K562 (cell line): ENCODE data around the gene CCDC167. TPM values are rescaled to one million over a fixed set of nuclear protein-coding genes. Genes with fewer than 3 reads are reported as not detected.

ENCODE experiments used
- ATAC-seq: fragments of 200-7000 bp; cut with Tn5 transposase; 3 replicates; pipeline ENCODE4 v1.9.1; 2020; ENCODE audit warnings: moderate library complexity
- BruUV-seq: library from RNA; stranded (reverse); fragments of 400-500 nt; replicated peaks from 2 replicates; lab custom pipeline; 2021; lab: Mats Ljungman, UMichigan
- CTCF ChIA-PET: fragments of 300-600 bp; formaldehyde crosslinking; extraction: SDS; loops from one replicate; lab custom pipeline; 2021; ENCODE audit warnings: low intra/inter-chr PET ratio; lab: Yijun Ruan, JAX
- POLR2A ChIA-PET: fragments of 300-600, 350-650 bp; sonication (Branson Sonifier 250); formaldehyde crosslinking; extraction: SDS; loops from one replicate; lab custom pipeline; 2021; ENCODE audit warnings: antibody characterized with exemption, inconsistent platforms; lab: Yijun Ruan, JAX
- DNase-seq, 4 experiments: peaks; one replicate each; pipeline versions ENCODE4 v3.0.0 to v3.0.0-alpha.2; 2011 to 2018; ENCODE audit warnings: low spot score in 3 of 4, mixed read lengths in 3 of 4; ENCODE audit errors: extremely low read depth in 1 of 4
- FAIRE-seq: peaks from 2 replicates; lab custom pipeline; 2011; peaks lifted over from hg19 to GRCh38; lab: Jason Lieb, UNC
- H2AFZ ChIP-seq: 2 replicates; pipeline ENCODE4 v1.6.0; 2011; ENCODE audit warnings: low read depth, low read length, control low read depth, inconsistent platforms
- H3K27ac ChIP-seq: fragments of 200-600 bp; 3 replicates; pipeline ENCODE4 v1.8.0; 2011; ENCODE audit warnings: low read depth, mild to moderate bottlenecking, control low read depth, inconsistent platforms, low read length, moderate library complexity, mixed read lengths; ENCODE audit errors: extremely low read depth
- H3K27me3 ChIP-seq, 2 experiments: fragments of 300-600 bp in 1 of 2; 2 replicates in 1 of 2; 3 replicates in 1 of 2; pipeline versions ENCODE4 v1.6.0 to v1.8.0; 2011; ENCODE audit warnings: inconsistent platforms in 2 of 2, low read length in 2 of 2, mild to moderate bottlenecking in 1 of 2, mixed read lengths in 1 of 2, moderate library complexity in 1 of 2; ENCODE audit not compliant: control insufficient read depth in 2 of 2, insufficient read depth in 2 of 2
- H3K36me3 ChIP-seq: fragments of 300-600 bp; 3 replicates; pipeline ENCODE4 v1.8.0; 2011; ENCODE audit warnings: mild to moderate bottlenecking, low read length, inconsistent platforms; ENCODE audit not compliant: control insufficient read depth, insufficient read depth
- H3K4me1 ChIP-seq, 2 experiments: fragments of 200-600 bp in 1 of 2; replicated peaks in 1 of 2; 2 replicates in 1 of 2; 3 replicates in 1 of 2; pipeline versions ENCODE4 v1.5.1 to v1.8.0; 2011; ENCODE audit warnings: inconsistent platforms in 2 of 2, low read length in 2 of 2, mild to moderate bottlenecking in 1 of 2, mixed read lengths in 1 of 2, moderate library complexity in 1 of 2; ENCODE audit not compliant: control insufficient read depth in 2 of 2, insufficient read depth in 2 of 2
- H3K4me2 ChIP-seq: 2 replicates; pipeline ENCODE4 v1.6.1; 2011; ENCODE audit warnings: low read length, control low read depth, inconsistent platforms, mixed read lengths; ENCODE audit not compliant: insufficient read depth
- H3K4me3 ChIP-seq: fragments of 200-600 bp; sonication (generic), shearing (Covaris generic); 2 replicates; pipeline ENCODE4 v1.5.1; 2016; ENCODE audit warnings: control low read depth, inconsistent platforms
- H3K79me2 ChIP-seq: fragments of 200-600 bp; 3 replicates; pipeline ENCODE4 v1.8.0; 2011; ENCODE audit warnings: low read length, inconsistent platforms; ENCODE audit not compliant: control insufficient read depth, insufficient read depth
- H3K9ac ChIP-seq, 2 experiments: 2 replicates each; pipeline versions ENCODE4 v1.6.0 to v1.6.1; 2011; ENCODE audit warnings: low read depth in 2 of 2, low read length in 2 of 2, control low read depth in 1 of 2, inconsistent platforms in 1 of 2, mild to moderate bottlenecking in 1 of 2, mixed read lengths in 1 of 2; ENCODE audit not compliant: insufficient read depth in 1 of 2
- H3K9me1 ChIP-seq: one replicate; pipeline ENCODE4 v1.6.0; 2011; ENCODE audit warnings: inconsistent platforms, mild to moderate bottlenecking, low read length, moderate library complexity; ENCODE audit not compliant: control insufficient read depth, insufficient read depth
- H3K9me3 ChIP-seq: replicated peaks from 2 replicates; pipeline ENCODE4 v1.5.1; 2011; ENCODE audit warnings: low read depth, low read length, inconsistent platforms; ENCODE audit not compliant: control insufficient read depth, insufficient read depth
- H4K20me1 ChIP-seq: replicated peaks from 2 replicates; pipeline ENCODE4 v1.6.1; 2011; ENCODE audit warnings: low read length, inconsistent platforms, mixed read lengths; ENCODE audit not compliant: control insufficient read depth, insufficient read depth
- CBX5 ChIP-seq: IDR thresholded peaks from 2 replicates; pipeline ENCODE4 v1.6.1; 2014; ENCODE audit warnings: low read depth, borderline replicate concordance
- DACH1 ChIP-seq: fragments of 450-650 bp; IDR thresholded peaks from 2 replicates; pipeline ENCODE4 v1.6.1; 2018; ENCODE audit not compliant: partially characterized antibody
- ETV5 ChIP-seq: sonication (generic); formaldehyde crosslinking; IDR thresholded peaks from 2 replicates; pipeline ENCODE4 v1.4.0; 2020; ENCODE audit warnings: low read depth, mild to moderate bottlenecking, missing genetic modification reagents
- GTF2E2 ChIP-seq: fragments of 200-800 bp; sonication (Bioruptor generic); IDR thresholded peaks from 2 replicates; pipeline ENCODE4 v1.6.1; 2016; ENCODE audit warnings: missing genetic modification characterization, missing compliant biosample characterization
- JUN ChIP-seq, 2 experiments: sonication (generic) in 1 of 2; formaldehyde crosslinking in 1 of 2; IDR thresholded peaks; 2 replicates each; pipeline versions ENCODE4 v1.6.1 to v1.8.0; 2012 to 2022; ENCODE audit warnings: borderline replicate concordance in 2 of 2, mild to moderate bottlenecking in 2 of 2, improper control_type of control experiment in 1 of 2, low read depth in 1 of 2, low read length in 1 of 2, missing genetic modification reagents in 1 of 2
- NUFIP1 ChIP-seq: fragments of 450-650 bp; IDR thresholded peaks from 2 replicates; pipeline ENCODE4 v1.6.1; 2018; ENCODE audit not compliant: partially characterized antibody
- ZNF197 ChIP-seq: fragments of 200-800 bp; sonication (Bioruptor generic); IDR thresholded peaks from 2 replicates; pipeline ENCODE4 v1.6.1; 2016; ENCODE audit warnings: low read depth, missing genetic modification characterization, missing compliant biosample characterization
- ZNF398 ChIP-seq: fragments of 250-450 bp; sonication (Bioruptor Pico); IDR thresholded peaks from 2 replicates; pipeline ENCODE4 v1.8.0; 2021; ENCODE audit warnings: moderate library complexity, mild to moderate bottlenecking, inconsistent platforms
- ZNF644 ChIP-seq: fragments of 200-800 bp; sonication (Bioruptor generic); IDR thresholded peaks from 2 replicates; pipeline ENCODE4 v1.6.1; 2016; ENCODE audit warnings: low read depth, missing genetic modification characterization, missing compliant biosample characterization
- WGBS: fragments of 100-300 bp; shearing (Covaris generic); methylation state at CpG from one replicate; pipeline ENCODE4 v1.1.6; 2016; ENCODE audit warnings: low coverage, mixed read lengths; ENCODE audit not compliant: insufficient coverage; ENCODE audit errors: missing lambda C conversion rate; 5-methylcytosine and 5-hydroxymethylcytosine counted together
- in situ Hi-C: fragments of 300-500 bp; cut with MboI; formaldehyde crosslinking; loops from 4 replicates; pipeline ENCODE4 v1.15.0; 2018; ENCODE audit warnings: inconsistent platforms, mixed read lengths
- intact Hi-C: fragments of 100-400 bp; cut with micrococcal nuclease; formaldehyde crosslinking; loops from 2 replicates; pipeline ENCODE4 v1.14.2; 2022
- polyA plus RNA-seq, 8 experiments: library from polyadenylated mRNA; depleted of rRNA in 4 of 8; stranded (reverse) in 5 of 8; unstranded in 3 of 8; fragments of >200 nt; fragmentation: Nextera tagmentation in 2 of 8; fragmentation: Illumina TruSeq in 1 of 8; extraction: Ambion mirVana in 2 of 8; extraction: Trizol in 1 of 8; gene quantifications; 2 replicates each; pipeline versions ENCODE4 v1.2.1 to v1.2.3, GENCODE V29; 2011 to 2014; ENCODE audit warnings: inconsistent platforms in 1 of 8, missing spikeins in 1 of 8
- total RNA-seq, 7 experiments: library from RNA; depleted of rRNA in 6 of 7; stranded (reverse); fragments of >200 nt in 6 of 7; fragmentation: Illumina TruSeq in 2 of 7; extraction: Trizol in 2 of 7; gene quantifications; 2 replicates each; pipeline versions ENCODE4 v1.2.1 to v1.2.3, GENCODE V29; 2011 to 2021; ENCODE audit warnings: low replicate concordance in 1 of 7

Gene CCDC167
- total and polyA plus RNA-seq, 9 of the 15 experiments (the other 6 are each of a cell fraction or from before 2014, with no cell fraction given), result 26.0 to 114 (median 45.2) TPM

DNA sequence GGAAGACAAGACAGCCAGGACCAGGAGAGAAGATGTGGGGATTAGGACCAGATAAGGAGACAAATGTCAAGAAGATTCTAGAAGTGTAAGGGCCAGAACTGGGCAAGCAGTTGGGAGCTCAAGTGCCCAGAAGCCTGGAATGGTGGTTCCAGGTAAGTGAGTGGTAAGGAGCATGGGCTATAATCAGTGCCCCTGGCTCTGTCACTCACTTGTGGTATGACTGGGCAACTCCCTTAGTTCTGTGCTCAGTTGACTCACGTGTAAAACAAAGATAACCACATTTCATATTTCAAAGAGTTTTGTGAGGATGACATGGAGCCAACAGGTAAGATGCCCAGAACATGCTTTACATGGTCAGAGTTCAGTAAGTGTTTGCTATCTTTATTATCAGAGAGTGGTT lies 11.2 kb downstream of the CCDC167 start:
- no peak for ATAC-seq
- no TSS peak for BruUV-seq
- intact Hi-C loops, result loop anchor here (5.0 to 10.0 kb wide), 2 partner anchors 161 to 464 kb away; no protein-coding TSS in a partner anchor

More for the DNA sequence above, 11.2 kb downstream of the CCDC167 start:
- H3K9me1 ChIP-seq, result no peaks in the 10 kb centered on the region
- TF ChIP-seq CBX5, result no peak
- TF ChIP-seq ZNF197 (CRISPR knock-in tag), result no peak
- no peak for TF ChIP-seq NUFIP1
- TF ChIP-seq GTF2E2, result no peak
- TF ChIP-seq JUN (IDR thresholded peaks at IDR 0.05; ENCODE audit: borderline replicate concordance, low read depth, low read length), result no peak
- TF ChIP-seq JUN (CRISPR knock-in tag; IDR thresholded peaks at IDR 0.05; ENCODE audit: borderline replicate concordance), result no peak
- TF ChIP-seq DACH1, result no peak
- no peak for TF ChIP-seq ETV5
- TF ChIP-seq ZNF398, result no peak
- TF ChIP-seq ZNF644 (tag), result no peak
- TF ChIP-seq, all 486 proteins: peak for 0
- peaks cover 3% of the 10 kb centered on the region; the same call in 1 of the 3 replicates for H3K36me3 ChIP-seq
- H3K9me3 ChIP-seq, result no peaks in the 10 kb centered on the region
- FAIRE-seq, result no peak
- no peaks in the 10 kb centered on the region for H3K79me2 ChIP-seq
- no peak overlapping the region for H3K4me2 ChIP-seq
- H3K4me3 ChIP-seq, result no peak overlapping the region
- H4K20me1 ChIP-seq, result peaks cover 24% of the 10 kb centered on the region; the same call in 1 of the 2 replicates
- no peaks in the 10 kb centered on the region for H3K27me3 ChIP-seq
- CTCF ChIA-PET, result no interaction called here
- no peak overlapping the region for H2AFZ ChIP-seq
- H3K4me1 ChIP-seq, result peaks cover 6 to 31% of the 10 kb centered on the region in 2 experiments; a peak in 4 of 5 replicates
- in situ Hi-C loops, result no loop called here
- 20% methylated on average over 1 of the region's 1 CpG for WGBS
- H3K9ac ChIP-seq, result no peak overlapping the region
- no peak for DNase-seq
- POLR2A ChIA-PET, result interaction anchor here (0.6 to 1.3 kb wide), 3 partner anchors 12 to 55 kb away, joined by 3 to 9 read pairs (median 4); partner anchors contain the start of gene CMTR1
- H3K27ac ChIP-seq, result no peak overlapping the region
